NCI-H2107 (cell line): ENCODE results near the gene CBLN3.

ENCODE experiments used
- DNase-seq: peaks from one replicate; lab custom pipeline; 2025; lab: John Stamatoyannopoulos, UW

CBLN3 gene

GRCh38 chr14:24381363-24382063 is 48.0 kb downstream of the CBLN3 start:
- DNase-seq: no peak

- no peak for DNase-seq
These were observed 49.3 kb downstream of the CBLN3 start for GRCh38 chr14:24379907-24380730.

DNA sequence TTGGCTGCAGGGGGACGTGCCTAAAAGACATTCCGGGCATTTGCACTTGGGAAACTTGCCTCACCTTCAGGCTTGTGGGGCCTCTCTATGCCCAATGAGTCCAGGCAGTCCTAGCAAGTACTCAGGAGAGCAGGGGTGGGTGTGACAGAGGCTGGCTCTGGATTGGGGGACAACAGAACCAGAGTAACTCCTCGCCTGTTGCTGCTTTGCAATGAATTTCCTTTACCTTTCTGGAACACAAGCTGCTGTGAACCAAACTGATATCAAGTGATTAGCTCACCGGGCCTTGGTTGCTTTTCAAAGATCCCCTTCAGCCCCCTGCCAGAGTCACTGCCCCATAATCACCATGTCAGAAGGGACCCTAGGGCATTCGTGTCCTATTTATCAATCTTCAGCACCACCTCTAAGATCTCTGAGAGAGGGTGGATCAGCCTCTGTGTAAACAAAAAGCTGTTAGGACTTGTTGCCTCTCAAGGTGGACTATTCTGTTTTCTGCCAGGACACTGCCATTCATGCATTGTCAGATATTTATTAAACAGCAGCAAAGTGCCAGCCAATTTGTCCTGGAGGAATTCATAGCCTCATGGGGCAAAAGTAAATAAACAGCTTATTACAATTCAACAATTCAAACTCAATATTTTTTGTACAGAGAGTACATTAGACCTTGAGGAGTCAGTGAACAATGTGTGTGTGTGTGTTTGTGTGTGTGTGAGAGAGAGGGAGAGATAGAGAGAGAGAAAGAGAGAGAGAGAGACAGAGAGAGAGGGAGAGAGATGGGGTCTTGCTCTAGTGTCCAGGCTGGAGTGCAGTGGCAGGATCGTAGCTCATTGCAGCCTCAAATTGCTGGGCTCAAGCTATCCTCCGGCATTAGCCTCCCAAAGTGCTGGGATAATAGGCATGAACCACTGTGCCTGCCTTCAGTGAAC is 50.2 kb downstream of the CBLN3 start:
- no peak for DNase-seq

GRCh38 chr14:24378327-24378726 is 51.1 kb downstream of the CBLN3 start:
- no peak for DNase-seq

GRCh38 chr14:24377657-24378056 is 51.8 kb downstream of the CBLN3 start:
- DNase-seq: no peak

DNA sequence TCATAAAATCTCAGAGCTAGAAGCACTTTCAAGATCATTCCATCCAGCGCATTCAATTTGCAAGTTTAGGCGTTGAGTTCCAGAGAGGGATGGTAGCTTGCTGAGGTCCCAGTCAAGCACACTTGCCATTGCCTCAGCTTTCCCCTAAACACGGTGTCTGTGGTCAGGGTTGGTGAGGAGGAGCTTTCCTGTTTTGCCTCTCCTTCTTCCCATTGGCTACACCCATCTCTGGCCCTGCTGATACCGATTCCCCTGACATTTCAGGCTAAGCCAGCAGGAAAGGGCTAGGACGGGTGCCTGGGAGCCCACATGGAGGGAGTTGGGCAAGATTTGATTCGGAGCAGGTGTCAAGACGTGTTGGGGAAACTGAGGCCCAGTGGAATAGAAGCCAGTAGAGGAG is 52.3 kb downstream of the CBLN3 start:
- no peak for DNase-seq
